MCF 10A (cell line): ENCODE measurements around the gene MCM5. TPM values are rescaled to one million over a fixed set of nuclear protein-coding genes. Genes with fewer than 3 reads are reported as not detected.
"Not testable (repeated sequence)": the region's sequence is repeated elsewhere in the genome, so short reads cannot be mapped to it uniquely, and the experiment has no call there.

Experiments used
- BruUV-seq: library from RNA; stranded (reverse); fragments of 400-500 nt; replicated peaks from 2 replicates; lab custom pipeline; 2021; lab: Mats Ljungman, UMichigan
- CTCF ChIA-PET: fragments of 300-600 bp; sonication (Branson Sonifier 250); formaldehyde crosslinking; extraction: SDS; loops from one replicate; lab custom pipeline; 2021; ENCODE audit warnings: antibody characterized with exemption, inconsistent platforms; lab: Yijun Ruan, JAX
- POLR2A ChIA-PET: fragments of 300-600, 350-650 bp; sonication (Branson Sonifier 250); formaldehyde crosslinking; extraction: SDS; loops from one replicate; lab custom pipeline; 2020; ENCODE audit warnings: antibody characterized with exemption, inconsistent platforms; lab: Yijun Ruan, JAX
- DNase-seq: peaks from one replicate; pipeline ENCODE4 v3.0.0-alpha.2; 2018; ENCODE audit not compliant: unreplicated experiment
- H3K27ac Mint-ChIP-seq: one replicate; pipeline ENCODE4 v1.8.0; 2022; ENCODE audit warnings: mild to moderate bottlenecking, low read depth, mixed read lengths; ENCODE audit not compliant: unreplicated experiment
- H3K27me3 Mint-ChIP-seq: one replicate; pipeline ENCODE4 v1.8.0; 2022; ENCODE audit warnings: mixed read lengths; ENCODE audit not compliant: insufficient read depth, unreplicated experiment
- H3K36me3 Mint-ChIP-seq: one replicate; pipeline ENCODE4 v1.8.0; 2022; ENCODE audit warnings: mild to moderate bottlenecking, moderate library complexity, mixed read lengths; ENCODE audit not compliant: insufficient read depth, unreplicated experiment
- H3K4me1 Mint-ChIP-seq: one replicate; pipeline ENCODE4 v1.8.0; 2022; ENCODE audit warnings: mixed read lengths; ENCODE audit not compliant: insufficient read depth, unreplicated experiment
- H3K4me3 Mint-ChIP-seq: one replicate; pipeline ENCODE4 v1.8.0; 2022; ENCODE audit warnings: mild to moderate bottlenecking, moderate library complexity, mixed read lengths; ENCODE audit not compliant: unreplicated experiment
- H3K9me3 Mint-ChIP-seq: one replicate; pipeline ENCODE4 v1.8.0; 2022; ENCODE audit warnings: mixed read lengths; ENCODE audit not compliant: unreplicated experiment
- intact Hi-C: fragments of 100-400 bp; cut with micrococcal nuclease; formaldehyde crosslinking; loops from 2 replicates; pipeline ENCODE4 v1.14.1; 2022
- total RNA-seq: library from RNA; stranded (reverse); gene quantifications from 2 replicates; pipeline ENCODE4 v1.2.3, GENCODE V29; 2022
- TF ChIP-seq, protein P1 (sequence below): fragments of 200-600 bp; IDR thresholded peaks from one replicate; pipeline ENCODE4 v1.8.0; 2022; ENCODE audit warnings: antibody characterized with exemption, mild to moderate bottlenecking; ENCODE audit not compliant: unreplicated experiment

Gene MCM5
- total RNA-seq, 1 experiment from 2014 or later = 35.0 TPM

DNA sequence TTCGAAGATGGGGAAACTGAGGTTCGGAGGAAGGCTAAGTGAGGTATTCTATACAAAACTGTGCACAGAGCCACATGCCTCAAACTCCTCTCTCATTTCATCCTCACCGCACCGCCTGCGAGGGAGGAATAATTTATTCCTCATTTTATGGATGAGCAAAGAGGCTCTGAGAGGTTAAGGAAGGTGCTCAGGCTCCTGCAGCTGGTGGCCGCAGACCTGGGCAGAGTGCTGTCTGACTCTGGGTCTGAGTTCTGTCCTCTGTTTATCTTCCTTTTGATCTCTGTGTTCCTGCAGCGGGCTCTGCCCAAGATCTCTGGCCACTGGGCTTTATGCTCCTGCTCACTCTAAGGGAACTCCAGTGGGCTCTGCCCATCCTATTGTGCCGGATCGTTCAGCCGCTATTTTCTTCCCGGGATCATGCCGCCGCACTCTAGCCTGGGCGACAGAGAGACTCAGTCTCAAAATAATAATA, 59.5 kb downstream of the MCM5 start:
- Mint-ChIP-seq H3K4me1 (peaks cover 11% of the 10 kb centered on the region), H3K36me3 (no peaks in the 10 kb centered on the region), H3K27ac (no peak overlapping the region), H3K4me3 (no peak overlapping the region), H3K27me3 (no peaks in the 10 kb centered on the region), H3K9me3 (peaks cover 9% of the 10 kb centered on the region)
- TF ChIP-seq, protein P1, sequence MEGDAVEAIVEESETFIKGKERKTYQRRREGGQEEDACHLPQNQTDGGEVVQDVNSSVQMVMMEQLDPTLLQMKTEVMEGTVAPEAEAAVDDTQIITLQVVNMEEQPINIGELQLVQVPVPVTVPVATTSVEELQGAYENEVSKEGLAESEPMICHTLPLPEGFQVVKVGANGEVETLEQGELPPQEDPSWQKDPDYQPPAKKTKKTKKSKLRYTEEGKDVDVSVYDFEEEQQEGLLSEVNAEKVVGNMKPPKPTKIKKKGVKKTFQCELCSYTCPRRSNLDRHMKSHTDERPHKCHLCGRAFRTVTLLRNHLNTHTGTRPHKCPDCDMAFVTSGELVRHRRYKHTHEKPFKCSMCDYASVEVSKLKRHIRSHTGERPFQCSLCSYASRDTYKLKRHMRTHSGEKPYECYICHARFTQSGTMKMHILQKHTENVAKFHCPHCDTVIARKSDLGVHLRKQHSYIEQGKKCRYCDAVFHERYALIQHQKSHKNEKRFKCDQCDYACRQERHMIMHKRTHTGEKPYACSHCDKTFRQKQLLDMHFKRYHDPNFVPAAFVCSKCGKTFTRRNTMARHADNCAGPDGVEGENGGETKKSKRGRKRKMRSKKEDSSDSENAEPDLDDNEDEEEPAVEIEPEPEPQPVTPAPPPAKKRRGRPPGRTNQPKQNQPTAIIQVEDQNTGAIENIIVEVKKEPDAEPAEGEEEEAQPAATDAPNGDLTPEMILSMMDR = no peak
- no TSS peak for BruUV-seq
- POLR2A ChIA-PET = no interaction called here
- intact Hi-C loops = no loop called here
- no peak for DNase-seq
- CTCF ChIA-PET = no interaction called here

DNA sequence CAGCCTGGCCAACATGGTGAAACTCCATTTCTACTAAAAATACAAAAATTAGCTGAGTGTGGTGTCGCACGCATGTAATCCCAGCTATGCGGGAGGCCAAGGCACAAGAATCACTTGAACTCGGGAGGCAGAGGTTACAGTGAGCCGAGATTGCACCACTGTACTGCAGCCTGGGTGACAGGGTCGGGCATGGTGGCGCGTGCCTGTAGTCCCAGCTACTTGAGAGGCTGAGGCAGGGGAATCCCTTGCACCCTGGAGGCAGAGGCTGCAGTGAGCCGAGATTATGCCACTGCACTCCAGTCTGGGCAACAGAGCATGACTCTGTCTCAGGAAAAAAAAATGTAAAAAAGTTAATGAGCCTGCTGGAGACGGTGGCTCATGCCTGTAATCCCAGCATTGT, 60.0 kb downstream of the MCM5 start:
- intact Hi-C loops, H3K9me3 Mint-ChIP-seq, DNase-seq, H3K4me3 Mint-ChIP-seq, POLR2A ChIA-PET, H3K27me3 Mint-ChIP-seq, H3K36me3 Mint-ChIP-seq, BruUV-seq, H3K27ac Mint-ChIP-seq: not testable (repeated sequence)
- peaks cover 11% of the 10 kb centered on the region for H3K4me1 Mint-ChIP-seq
- CTCF ChIA-PET = interaction anchor here (0.6 kb wide), 1 partner anchor 222 kb away, joined by 4 read pairs; no protein-coding TSS in a partner anchor

GRCh38 chr22:35460688-35461087, 60.7 kb downstream of the MCM5 start:
- no peak overlapping the region for H3K4me3 Mint-ChIP-seq
- DNase-seq = no peak
- intact Hi-C loops = no loop called here
- CTCF ChIA-PET = interaction anchor here (0.9 to 1.0 kb wide), 2 partner anchors 112 to 761 kb away, joined by 3 to 4 read pairs; no protein-coding TSS in a partner anchor
- TF ChIP-seq, protein P1 = no peak
- POLR2A ChIA-PET = no interaction called here
- BruUV-seq = no TSS peak
- H3K36me3 Mint-ChIP-seq = no peaks in the 10 kb centered on the region
- H3K27me3 Mint-ChIP-seq = no peaks in the 10 kb centered on the region
- H3K4me1 Mint-ChIP-seq = peaks cover 11% of the 10 kb centered on the region
- H3K9me3 Mint-ChIP-seq = peaks cover 9% of the 10 kb centered on the region
- no peak overlapping the region for H3K27ac Mint-ChIP-seq

GRCh38 chr22:35462498-35463230, 62.7 kb downstream of the MCM5 start:
- H3K4me1 Mint-ChIP-seq = peaks cover 10% of the 10 kb centered on the region
- DNase-seq = no peak
- no peak overlapping the region for H3K4me3 Mint-ChIP-seq
- TF ChIP-seq, protein P1 = no peak
- H3K36me3 Mint-ChIP-seq = no peaks in the 10 kb centered on the region
- intact Hi-C loops = no loop called here
- BruUV-seq = no TSS peak
- peaks cover 9% of the 10 kb centered on the region for H3K9me3 Mint-ChIP-seq
- no peak overlapping the region for H3K27ac Mint-ChIP-seq
- no peaks in the 10 kb centered on the region for H3K27me3 Mint-ChIP-seq
- CTCF ChIA-PET = interaction anchor here (2.0 kb wide), 1 partner anchor 121 kb away, joined by 7 read pairs; no protein-coding TSS in a partner anchor
- POLR2A ChIA-PET = interaction anchor here (0.6 kb wide), 1 partner anchor 186 kb away, joined by 4 read pairs; no protein-coding TSS in a partner anchor
